ENCODE results near the gene PPM1E. TPM values are rescaled to one million over a fixed set of nuclear protein-coding genes. Genes with fewer than 3 reads are reported as not detected.

PPM1E gene
- total RNA-seq, 1 experiment from 2014 or later, result 0.09 TPM

GRCh38 chr17:58995247-58995940, 239.7 kb downstream of the PPM1E start:
- Mint-ChIP-seq H3K36me3 (ENCODE audit: insufficient read depth, unreplicated experiment) (no peaks in the 10 kb centered on the region), H3K4me3 (ENCODE audit: low read depth, unreplicated experiment) (no peak overlapping the region), H3K4me1 (ENCODE audit: low read depth, unreplicated experiment) (peaks cover 10% of the 10 kb centered on the region), H3K27ac (ENCODE audit: unreplicated experiment) (no peak overlapping the region), H3K27me3 (ENCODE audit: unreplicated experiment) (no peaks in the 10 kb centered on the region), H3K9me3 (ENCODE audit: low read depth, unreplicated experiment) (no peaks in the 10 kb centered on the region)
- TF ChIP-seq CTCF (IDR thresholded peaks at IDR 0.05; ENCODE audit: unreplicated experiment), result no peak
- intact Hi-C loops (cut with micrococcal nuclease; ENCODE audit: unreplicated experiment), result no loop called here
- CTCF ChIA-PET, result interaction anchor here (0.6 kb wide), 1 partner anchor 476 kb away, joined by 4 read pairs; no protein-coding TSS in a partner anchor
- BruUV-seq (replicated peaks), result no TSS peak
- DNase-seq, result no peak

GRCh38 chr17:58996968-58997367, 241.3 kb downstream of the PPM1E start:
- no peak overlapping the region for H3K4me3 Mint-ChIP-seq (ENCODE audit: low read depth, unreplicated experiment)

GRCh38 chr17:58997756-58998553, 242.3 kb downstream of the PPM1E start:
- TF ChIP-seq CTCF (IDR thresholded peaks at IDR 0.05; ENCODE audit: unreplicated experiment), result no peak
- intact Hi-C loops (cut with micrococcal nuclease; ENCODE audit: unreplicated experiment), result no loop called here
- Mint-ChIP-seq H3K27ac (ENCODE audit: unreplicated experiment) (no peak overlapping the region), H3K36me3 (ENCODE audit: insufficient read depth, unreplicated experiment) (no peaks in the 10 kb centered on the region), H3K4me1 (ENCODE audit: low read depth, unreplicated experiment) (peaks cover 5% of the 10 kb centered on the region), H3K9me3 (ENCODE audit: low read depth, unreplicated experiment) (no peaks in the 10 kb centered on the region), H3K4me3 (ENCODE audit: low read depth, unreplicated experiment) (no peak overlapping the region), H3K27me3 (ENCODE audit: unreplicated experiment) (no peaks in the 10 kb centered on the region)
- no TSS peak for BruUV-seq (replicated peaks)
- DNase-seq, result no peak
- CTCF ChIA-PET, result interaction anchor here (0.6 kb wide), 1 partner anchor 288 kb away, joined by 5 read pairs; no protein-coding TSS in a partner anchor

More at GRCh38 chr17:58996968-58997367, 241.3 kb downstream of the PPM1E start:
- no peak overlapping the region for H3K27ac Mint-ChIP-seq (ENCODE audit: unreplicated experiment)
- intact Hi-C loops (cut with micrococcal nuclease; ENCODE audit: unreplicated experiment), result no loop called here
- H3K36me3 Mint-ChIP-seq (ENCODE audit: insufficient read depth, unreplicated experiment), result no peaks in the 10 kb centered on the region
- H3K9me3 Mint-ChIP-seq (ENCODE audit: low read depth, unreplicated experiment), result no peaks in the 10 kb centered on the region
- no peaks in the 10 kb centered on the region for H3K27me3 Mint-ChIP-seq (ENCODE audit: unreplicated experiment)
- no TSS peak for BruUV-seq (replicated peaks)
- CTCF ChIA-PET, result interaction anchor here (0.6 kb wide), 1 partner anchor 287 kb away, joined by 5 read pairs; no protein-coding TSS in a partner anchor
- H3K4me1 Mint-ChIP-seq (ENCODE audit: low read depth, unreplicated experiment), result peaks cover 10% of the 10 kb centered on the region
- no peak for TF ChIP-seq CTCF (IDR thresholded peaks at IDR 0.05; ENCODE audit: unreplicated experiment)
- DNase-seq, result no peak

- no peak for DNase-seq
- Mint-ChIP-seq H3K4me3 (ENCODE audit: low read depth, unreplicated experiment) (no peak overlapping the region), H3K27ac (ENCODE audit: unreplicated experiment) (no peak overlapping the region), H3K36me3 (ENCODE audit: insufficient read depth, unreplicated experiment) (no peaks in the 10 kb centered on the region), H3K9me3 (ENCODE audit: low read depth, unreplicated experiment) (no peaks in the 10 kb centered on the region), H3K27me3 (ENCODE audit: unreplicated experiment) (no peaks in the 10 kb centered on the region), H3K4me1 (ENCODE audit: low read depth, unreplicated experiment) (no peaks in the 10 kb centered on the region)
- no TSS peak for BruUV-seq (replicated peaks)
- no peak for TF ChIP-seq CTCF (IDR thresholded peaks at IDR 0.05; ENCODE audit: unreplicated experiment)
- intact Hi-C loops (cut with micrococcal nuclease; ENCODE audit: unreplicated experiment), result no loop called here
- CTCF ChIA-PET, result no interaction called here
Observed at GRCh38 chr17:58998871-58999270, 243.2 kb downstream of the PPM1E start.
